HUES48 (cell line): ENCODE results near the gene MAP3K5.
"Not testable (repeated sequence)": the region's sequence is repeated elsewhere in the genome, so short reads cannot be mapped to it uniquely, and the experiment has no call there.

Experiments used
- H3K27ac ChIP-seq: one replicate; pipeline ENCODE4 v1.7.0; 2013; ENCODE audit warnings: low read depth, low read length, inconsistent platforms
- H3K27me3 ChIP-seq: 2 replicates; pipeline ENCODE4 v1.6.1; 2013; ENCODE audit warnings: mild to moderate bottlenecking, low read length; ENCODE audit not compliant: control insufficient read depth, insufficient read depth
- H3K36me3 ChIP-seq: 2 replicates; pipeline ENCODE4 v1.6.1; 2013; ENCODE audit warnings: low read length; ENCODE audit not compliant: control insufficient read depth, insufficient read depth
- H3K4me1 ChIP-seq: 2 replicates; pipeline ENCODE4 v1.6.1; 2013; ENCODE audit warnings: mild to moderate bottlenecking, low read length; ENCODE audit not compliant: control insufficient read depth, insufficient read depth
- H3K4me3 ChIP-seq: 2 replicates; pipeline ENCODE4 v1.5.1; 2013; ENCODE audit warnings: mild to moderate bottlenecking, low read depth, low read length
- H3K9ac ChIP-seq: 2 replicates; pipeline ENCODE4 v1.6.1; 2013; ENCODE audit warnings: mild to moderate bottlenecking, low read depth, low read length, moderate library complexity
- H3K9me3 ChIP-seq: 2 replicates; pipeline ENCODE4 v1.6.1; 2013; ENCODE audit warnings: low read length; ENCODE audit not compliant: control insufficient read depth, insufficient read depth

The MAP3K5 gene

GRCh38 chr6:136585523-136585922, 206.8 kb downstream of the MAP3K5 start:
- H3K27ac ChIP-seq, H3K9me3 ChIP-seq, H3K4me3 ChIP-seq: not testable (repeated sequence)

GRCh38 chr6:136584290-136584689, 208.0 kb downstream of the MAP3K5 start:
- H3K27me3 ChIP-seq, H3K36me3 ChIP-seq, H3K9ac ChIP-seq, H3K9me3 ChIP-seq, H3K27ac ChIP-seq, H3K4me3 ChIP-seq: not testable (repeated sequence)
- H3K4me1 ChIP-seq: peaks cover 11% of the 10 kb centered on the region

More at GRCh38 chr6:136585523-136585922, 206.8 kb downstream of the MAP3K5 start:
- H3K9ac ChIP-seq, H3K27me3 ChIP-seq, H3K36me3 ChIP-seq: not testable (repeated sequence)
- peaks cover 13% of the 10 kb centered on the region for H3K4me1 ChIP-seq

- Histone ChIP-seq H3K27ac (no peak overlapping the region), H3K4me1 (0 out of 2 replicates have a peak, but pooled peaks cover 3% of the 10 kb centered on the region), H3K4me3 (no peak overlapping the region), H3K9me3 (no peaks in the 10 kb centered on the region), H3K27me3 (no peaks in the 10 kb centered on the region), H3K9ac (no peak overlapping the region), H3K36me3 (no peaks in the 10 kb centered on the region)
These were observed 209.4 kb downstream of the MAP3K5 start for GRCh38 chr6:136582711-136583471.

GRCh38 chr6:136579800-136580199, 212.5 kb downstream of the MAP3K5 start:
- no peak overlapping the region for H3K9ac ChIP-seq
- H3K36me3 ChIP-seq: no peaks in the 10 kb centered on the region
- no peaks in the 10 kb centered on the region for H3K27me3 ChIP-seq

GRCh38 chr6:136576821-136577220, 215.5 kb downstream of the MAP3K5 start:
- Histone ChIP-seq H3K4me3 (no peak overlapping the region), H3K9ac (no peak overlapping the region), H3K9me3 (0 out of 2 replicates have a peak, but pooled peaks cover 4% of the 10 kb centered on the region), H3K36me3 (no peaks in the 10 kb centered on the region), H3K27me3 (no peaks in the 10 kb centered on the region), H3K27ac (no peak overlapping the region), H3K4me1 (no peaks in the 10 kb centered on the region)

More at GRCh38 chr6:136579800-136580199, 212.5 kb downstream of the MAP3K5 start:
- no peak overlapping the region for H3K27ac ChIP-seq
- no peak overlapping the region for H3K4me3 ChIP-seq
- H3K9me3 ChIP-seq: no peaks in the 10 kb centered on the region
- H3K4me1 ChIP-seq: no peaks in the 10 kb centered on the region

- Histone ChIP-seq H3K9me3 (peaks cover 23% of the 10 kb centered on the region), H3K9ac (no peak overlapping the region), H3K27me3 (no peaks in the 10 kb centered on the region), H3K4me1 (no peaks in the 10 kb centered on the region), H3K4me3 (no peak overlapping the region), H3K27ac (no peak overlapping the region), H3K36me3 (no peaks in the 10 kb centered on the region)
These were observed 220.8 kb downstream of the MAP3K5 start for GRCh38 chr6:136571496-136571895.

- H3K4me3 ChIP-seq: no peak overlapping the region
- H3K36me3 ChIP-seq: no peaks in the 10 kb centered on the region
- H3K9ac ChIP-seq: no peak overlapping the region
- peaks cover 23% of the 10 kb centered on the region for H3K9me3 ChIP-seq
- no peaks in the 10 kb centered on the region for H3K4me1 ChIP-seq
- H3K27ac ChIP-seq: no peak overlapping the region
- no peaks in the 10 kb centered on the region for H3K27me3 ChIP-seq
These were observed 221.2 kb downstream of the MAP3K5 start for GRCh38 chr6:136571065-136571464.

- no peaks in the 10 kb centered on the region for H3K27me3 ChIP-seq
- H3K9ac ChIP-seq: no peak overlapping the region
- no peak overlapping the region for H3K4me3 ChIP-seq
- no peaks in the 10 kb centered on the region for H3K36me3 ChIP-seq
- H3K9me3 ChIP-seq: peaks cover 23% of the 10 kb centered on the region
- H3K27ac ChIP-seq: no peak overlapping the region
- H3K4me1 ChIP-seq: no peaks in the 10 kb centered on the region
These were observed 224.1 kb downstream of the MAP3K5 start for GRCh38 chr6:136568129-136568528.

GRCh38 chr6:136567688-136568087, 224.6 kb downstream of the MAP3K5 start:
- no peak overlapping the region for H3K9ac ChIP-seq
- H3K4me3 ChIP-seq: no peak overlapping the region

GRCh38 chr6:136566851-136567250, 225.4 kb downstream of the MAP3K5 start:
- H3K27ac ChIP-seq: no peak overlapping the region
- H3K9ac ChIP-seq: no peak overlapping the region
- H3K4me3 ChIP-seq: no peak overlapping the region
- no peaks in the 10 kb centered on the region for H3K36me3 ChIP-seq
- peaks cover 19% of the 10 kb centered on the region for H3K9me3 ChIP-seq
- no peaks in the 10 kb centered on the region for H3K27me3 ChIP-seq
- H3K4me1 ChIP-seq: no peaks in the 10 kb centered on the region

More at GRCh38 chr6:136567688-136568087, 224.6 kb downstream of the MAP3K5 start:
- Histone ChIP-seq H3K36me3 (no peaks in the 10 kb centered on the region), H3K4me1 (no peaks in the 10 kb centered on the region), H3K27ac (no peak overlapping the region), H3K27me3 (no peaks in the 10 kb centered on the region), H3K9me3 (peaks cover 19% of the 10 kb centered on the region)

GRCh38 chr6:136566007-136566487, 226.2 kb downstream of the MAP3K5 start:
- Histone ChIP-seq H3K9me3 (peaks cover 11% of the 10 kb centered on the region), H3K36me3 (no peaks in the 10 kb centered on the region), H3K4me1 (no peaks in the 10 kb centered on the region), H3K27ac (no peak overlapping the region), H3K9ac (no peak overlapping the region), H3K4me3 (no peak overlapping the region), H3K27me3 (no peaks in the 10 kb centered on the region)
